ENCODE data around the gene BHLHE40.

- TF ChIP-seq POLR2A (IDR thresholded peaks at IDR 0.05; ENCODE audit: borderline replicate concordance, extremely low read depth, insufficient read depth, insufficient read length), result no peak
- no peak for TF ChIP-seq CTCF (IDR thresholded peaks at IDR 0.05 in 2 of 3, conservative IDR thresholded peaks at IDR 0.05 in 1 of 3; ENCODE audit: borderline replicate concordance in 1 of 3, insufficient read depth in 1 of 3, low read depth in 2 of 3, low read length in 2 of 3)
- TF ChIP-seq SIN3A (IDR thresholded peaks at IDR 0.05; ENCODE audit: low read depth), result no peak
- TF ChIP-seq POLR2AphosphoS5 (IDR thresholded peaks at IDR 0.05; ENCODE audit: low read depth, low read length), result peak; percentile 33
- TF ChIP-seq EZH2 (IDR thresholded peaks at IDR 0.05), result no peak
- no peak for TF ChIP-seq RAD21 (IDR thresholded peaks at IDR 0.05; ENCODE audit: low read depth)
- TF ChIP-seq EGR1 (IDR thresholded peaks at IDR 0.05; ENCODE audit: low read depth), result no peak
- TF ChIP-seq, protein P1, sequence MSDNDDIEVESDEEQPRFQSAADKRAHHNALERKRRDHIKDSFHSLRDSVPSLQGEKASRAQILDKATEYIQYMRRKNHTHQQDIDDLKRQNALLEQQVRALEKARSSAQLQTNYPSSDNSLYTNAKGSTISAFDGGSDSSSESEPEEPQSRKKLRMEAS (IDR thresholded peaks at IDR 0.05), result no peak
- TF ChIP-seq YY1 (IDR thresholded peaks at IDR 0.05; ENCODE audit: extremely low read depth, insufficient replicate concordance, low read depth, low read length), result no peak
These were observed 16.3 kb downstream of the BHLHE40 start for GRCh38 chr3:4995500-4996053.

All from HCT116 (cell line).